Measurements from ENCODE around the gene DNM1.
"Not testable (repeated sequence)": the region's sequence is repeated elsewhere in the genome, so short reads cannot be mapped to it uniquely, and the experiment has no call there.

Gene DNM1

DNA sequence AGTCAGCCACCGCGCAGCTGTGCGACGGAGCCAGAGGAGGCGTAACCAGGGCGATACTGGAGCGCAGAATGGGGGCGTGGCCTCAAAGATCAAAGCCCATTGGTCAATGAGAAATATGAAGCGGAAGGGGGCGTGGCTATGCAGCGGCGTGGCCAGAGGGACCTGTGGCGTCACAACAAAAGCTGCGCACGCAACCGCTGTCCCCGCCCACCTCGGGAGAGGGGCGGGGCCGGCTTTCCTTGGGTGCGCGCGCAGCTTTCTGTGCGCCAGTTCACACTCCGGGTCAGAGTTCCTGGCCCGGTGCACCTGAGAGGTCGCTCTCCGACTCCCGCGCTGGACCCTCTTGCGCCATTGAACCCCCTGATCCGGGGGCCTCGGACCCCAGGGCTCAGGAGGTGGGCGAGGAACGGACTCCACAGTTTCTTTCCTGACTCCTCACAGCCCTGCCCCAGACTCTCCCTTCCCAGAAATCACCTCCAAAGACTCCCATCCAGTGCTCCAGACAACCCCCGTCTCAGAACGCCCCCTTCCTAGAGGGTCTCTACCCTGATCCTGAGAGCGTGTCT is 72.9 kb downstream of the DNM1 start, which contains the start of gene SWI5:
Gene SWI5 (plus strand): TSS at position 269 of the 566 bp plus-strand sequence.
- Histone ChIP-seq H3K9me3 (ENCODE audit: control insufficient read depth in 2 of 2, low read length in 2 of 2) (no peaks in the 10 kb centered on the region), H3K4me3 (ENCODE audit: low read length in 2 of 2) (peak within 1 kb of the TSS; percentile 83 to 94)

DNA sequence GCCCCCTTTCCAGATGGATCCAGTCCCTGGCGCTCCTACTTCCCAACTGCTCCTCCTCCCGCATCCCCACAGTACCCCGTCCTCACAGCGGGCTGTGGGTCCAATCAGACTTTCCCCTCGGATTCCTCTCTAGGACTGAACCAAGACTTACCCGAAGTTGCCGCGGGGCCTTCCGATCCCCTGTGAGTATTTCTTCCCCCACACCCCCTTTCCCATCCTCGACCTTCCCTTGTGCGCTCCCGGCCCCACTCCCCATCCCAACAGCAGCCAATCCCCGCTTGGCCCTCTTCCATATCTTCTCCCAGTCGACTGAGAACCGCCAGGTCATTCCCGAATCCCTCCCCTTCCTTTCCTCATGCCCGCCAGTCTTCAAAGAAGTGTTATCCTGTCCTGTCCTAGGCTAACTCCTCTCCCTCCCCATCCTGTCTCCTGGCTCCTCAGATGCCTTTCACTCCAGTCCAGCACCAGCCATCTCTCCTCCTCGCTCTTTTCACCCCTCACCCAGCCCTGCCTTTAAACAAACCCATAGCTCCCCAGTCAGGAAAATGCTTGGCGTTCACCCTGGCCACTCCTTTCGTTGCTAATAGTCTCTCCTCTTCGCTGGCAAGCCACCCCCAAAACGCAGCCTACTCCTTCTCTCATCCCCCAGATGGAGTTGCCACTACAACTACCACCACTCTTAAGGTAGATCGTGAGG is 73.5 kb downstream of the DNM1 start:
- Histone ChIP-seq H3K4me3 (ENCODE audit: low read length in 2 of 2) (peak overlapping the region; percentile 83 to 94), H3K27ac (ENCODE audit: low read depth in 2 of 2, low read length in 2 of 2) (peak overlapping the region; percentile 77 to 83)

More for the DNA sequence above, 72.9 kb downstream of the DNM1 start, which contains the start of gene SWI5:
- H3K27me3 ChIP-seq (ENCODE audit: control insufficient read depth in 2 of 2, insufficient read depth in 2 of 2, low read length in 2 of 2): no peaks in the 10 kb centered on the region
- H3K27ac ChIP-seq (ENCODE audit: low read depth in 2 of 2, low read length in 2 of 2): peak within 1 kb of the TSS; percentile 77 to 83
- peaks cover 9 to 18% of the 10 kb centered on the region in 2 donors for H3K4me1 ChIP-seq (ENCODE audit: control insufficient read depth in 2 of 2, insufficient read depth in 2 of 2, low read length in 2 of 2)
- H3K9ac ChIP-seq (ENCODE audit: low read depth in 1 of 2, low read length in 2 of 2): peak within 1 kb of the TSS; percentile 92 to 96
- peaks cover 19 to 20% of the 10 kb centered on the region in 2 donors for H3K36me3 ChIP-seq (ENCODE audit: control insufficient read depth in 2 of 2, insufficient read depth in 2 of 2, low read length in 2 of 2)

DNA sequence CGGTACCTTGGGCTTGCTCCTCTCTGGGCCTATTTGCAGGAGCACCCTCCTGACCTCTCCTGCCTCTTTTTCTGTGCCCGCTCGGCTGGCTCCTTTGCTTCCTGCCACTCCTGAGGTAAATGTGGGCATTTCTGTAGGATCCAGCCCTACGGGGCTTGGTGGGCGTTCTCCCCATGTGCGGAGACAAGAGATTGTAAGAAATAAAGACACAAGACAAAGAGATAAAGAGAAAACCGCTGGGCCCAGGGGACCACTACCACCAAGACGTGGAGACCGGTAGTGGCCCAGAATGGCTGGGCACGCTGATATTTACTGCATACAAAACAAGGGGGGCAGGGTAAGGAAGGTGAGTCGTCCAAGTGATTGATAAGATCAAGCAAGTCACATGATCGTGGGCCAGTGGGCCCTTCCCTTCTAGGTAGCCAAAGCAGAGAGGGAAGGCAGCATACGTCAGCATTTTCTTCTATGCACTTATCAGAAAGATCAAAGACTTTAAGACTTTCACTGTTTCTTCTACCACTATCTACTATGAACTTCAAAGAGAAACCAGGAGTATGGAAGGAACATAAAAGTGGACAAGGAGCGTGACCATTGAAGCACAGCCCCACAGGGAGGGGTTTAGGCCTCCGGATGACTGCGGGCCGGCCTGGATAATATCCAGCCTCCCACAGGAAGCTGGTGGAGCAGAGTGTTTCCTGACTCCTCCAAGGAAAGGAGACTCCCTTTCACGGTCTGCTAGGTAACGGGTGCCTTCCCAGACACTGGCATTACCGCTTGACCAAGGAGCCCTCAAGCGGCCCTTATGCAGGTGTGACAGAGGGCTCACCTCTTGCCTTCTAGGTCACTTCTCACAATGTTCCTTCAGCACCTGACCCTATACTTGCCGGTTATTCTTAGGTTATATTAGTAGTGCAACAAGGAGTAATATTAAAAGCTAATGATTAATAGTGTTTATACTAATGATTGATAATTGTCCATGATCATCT is 76.2 kb downstream of the DNM1 start:
- H3K9ac ChIP-seq (ENCODE audit: low read depth in 1 of 2, low read length in 2 of 2); H3K27ac ChIP-seq (ENCODE audit: low read depth in 2 of 2, low read length in 2 of 2); H3K36me3 ChIP-seq (ENCODE audit: control insufficient read depth in 2 of 2, insufficient read depth in 2 of 2, low read length in 2 of 2); H3K4me3 ChIP-seq (ENCODE audit: low read length in 2 of 2); H3K9me3 ChIP-seq (ENCODE audit: control insufficient read depth in 2 of 2, low read length in 2 of 2); H3K27me3 ChIP-seq (ENCODE audit: control insufficient read depth in 2 of 2, insufficient read depth in 2 of 2, low read length in 2 of 2): not testable (repeated sequence)
- H3K4me1 ChIP-seq (ENCODE audit: control insufficient read depth in 2 of 2, insufficient read depth in 2 of 2, low read length in 2 of 2): peaks cover 7 to 14% of the 10 kb centered on the region in 2 donors

More for the DNA sequence above, 73.5 kb downstream of the DNM1 start:
- Histone ChIP-seq H3K36me3 (ENCODE audit: control insufficient read depth in 2 of 2, insufficient read depth in 2 of 2, low read length in 2 of 2) (peaks cover 13 to 14% of the 10 kb centered on the region in 2 donors), H3K9ac (ENCODE audit: low read depth in 1 of 2, low read length in 2 of 2) (peak overlapping the region; percentile 92 to 96), H3K4me1 (ENCODE audit: control insufficient read depth in 2 of 2, insufficient read depth in 2 of 2, low read length in 2 of 2) (peaks cover 9 to 18% of the 10 kb centered on the region in 2 donors), H3K9me3 (ENCODE audit: control insufficient read depth in 2 of 2, low read length in 2 of 2) (no peaks in the 10 kb centered on the region), H3K27me3 (ENCODE audit: control insufficient read depth in 2 of 2, insufficient read depth in 2 of 2, low read length in 2 of 2) (no peaks in the 10 kb centered on the region)

DNA sequence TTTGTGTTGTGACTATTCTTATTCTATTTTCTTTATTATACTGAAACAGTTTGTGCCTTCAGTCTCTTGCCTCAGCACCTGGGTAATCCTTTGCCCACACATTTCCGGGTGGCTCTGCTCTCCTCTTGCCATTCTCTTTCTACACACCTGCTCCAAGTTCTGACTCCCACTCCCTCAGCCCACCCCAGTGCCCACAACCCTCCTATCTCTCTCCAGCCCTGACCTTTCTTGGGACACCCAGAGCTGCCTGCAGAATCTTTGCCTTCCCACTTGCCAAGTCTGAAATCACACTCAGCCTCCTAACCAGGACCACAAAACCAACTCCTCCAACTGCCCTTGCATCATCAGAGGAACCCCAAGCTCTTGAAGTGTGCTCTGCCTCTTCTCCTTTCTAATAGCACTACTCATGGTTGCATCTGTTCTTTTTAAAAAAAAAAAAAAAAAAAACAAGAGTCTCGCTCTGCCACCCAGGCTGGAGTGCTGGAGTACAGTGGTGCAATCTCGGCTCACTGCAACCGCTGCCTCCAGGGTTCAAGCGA is 77.0 kb downstream of the DNM1 start:
- no peak overlapping the region for H3K4me3 ChIP-seq (ENCODE audit: low read length in 2 of 2)
- no peak overlapping the region for H3K9ac ChIP-seq (ENCODE audit: low read depth in 1 of 2, low read length in 2 of 2)
- H3K4me1 ChIP-seq (ENCODE audit: control insufficient read depth in 2 of 2, insufficient read depth in 2 of 2, low read length in 2 of 2): peaks cover 7 to 8% of the 10 kb centered on the region in 2 donors
- no peaks in the 10 kb centered on the region for H3K27me3 ChIP-seq (ENCODE audit: control insufficient read depth in 2 of 2, insufficient read depth in 2 of 2, low read length in 2 of 2)
- peaks cover 0 to 1% of the 10 kb centered on the region in 2 donors for H3K36me3 ChIP-seq (ENCODE audit: control insufficient read depth in 2 of 2, insufficient read depth in 2 of 2, low read length in 2 of 2)
- H3K9me3 ChIP-seq (ENCODE audit: control insufficient read depth in 2 of 2, low read length in 2 of 2): no peaks in the 10 kb centered on the region
- no peak overlapping the region for H3K27ac ChIP-seq (ENCODE audit: low read depth in 2 of 2, low read length in 2 of 2)

DNA sequence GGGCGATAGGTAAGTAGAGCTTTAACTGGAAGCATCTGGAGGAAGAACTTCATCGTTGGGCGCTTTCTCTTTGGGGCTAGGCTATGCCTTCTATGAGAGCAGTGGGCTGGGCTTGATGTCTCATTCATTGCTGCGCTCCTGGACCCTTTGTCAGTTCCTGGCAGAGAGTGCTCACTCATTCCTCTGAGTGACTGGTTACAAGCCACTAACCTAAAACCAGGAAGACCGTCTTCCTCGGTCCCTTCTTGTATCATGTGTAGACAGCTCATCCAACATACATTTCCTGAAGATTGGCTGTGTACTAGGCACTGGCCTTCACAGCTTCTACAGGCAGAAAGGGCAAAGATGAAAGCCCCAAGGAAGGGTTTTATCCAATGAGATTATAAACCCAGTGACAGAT is 79.3 kb downstream of the DNM1 start:
- Histone ChIP-seq H3K4me1 (ENCODE audit: control insufficient read depth in 2 of 2, insufficient read depth in 2 of 2, low read length in 2 of 2) (no peaks in the 10 kb centered on the region), H3K36me3 (ENCODE audit: control insufficient read depth in 2 of 2, insufficient read depth in 2 of 2, low read length in 2 of 2) (peaks cover 0 to 10% of the 10 kb centered on the region in 2 donors), H3K27ac (ENCODE audit: low read depth in 2 of 2, low read length in 2 of 2) (no peak overlapping the region), H3K27me3 (ENCODE audit: control insufficient read depth in 2 of 2, insufficient read depth in 2 of 2, low read length in 2 of 2) (no peaks in the 10 kb centered on the region), H3K9ac (ENCODE audit: low read depth in 1 of 2, low read length in 2 of 2) (no peak overlapping the region), H3K9me3 (ENCODE audit: control insufficient read depth in 2 of 2, low read length in 2 of 2) (no peaks in the 10 kb centered on the region), H3K4me3 (ENCODE audit: low read length in 2 of 2) (no peak overlapping the region)

DNA sequence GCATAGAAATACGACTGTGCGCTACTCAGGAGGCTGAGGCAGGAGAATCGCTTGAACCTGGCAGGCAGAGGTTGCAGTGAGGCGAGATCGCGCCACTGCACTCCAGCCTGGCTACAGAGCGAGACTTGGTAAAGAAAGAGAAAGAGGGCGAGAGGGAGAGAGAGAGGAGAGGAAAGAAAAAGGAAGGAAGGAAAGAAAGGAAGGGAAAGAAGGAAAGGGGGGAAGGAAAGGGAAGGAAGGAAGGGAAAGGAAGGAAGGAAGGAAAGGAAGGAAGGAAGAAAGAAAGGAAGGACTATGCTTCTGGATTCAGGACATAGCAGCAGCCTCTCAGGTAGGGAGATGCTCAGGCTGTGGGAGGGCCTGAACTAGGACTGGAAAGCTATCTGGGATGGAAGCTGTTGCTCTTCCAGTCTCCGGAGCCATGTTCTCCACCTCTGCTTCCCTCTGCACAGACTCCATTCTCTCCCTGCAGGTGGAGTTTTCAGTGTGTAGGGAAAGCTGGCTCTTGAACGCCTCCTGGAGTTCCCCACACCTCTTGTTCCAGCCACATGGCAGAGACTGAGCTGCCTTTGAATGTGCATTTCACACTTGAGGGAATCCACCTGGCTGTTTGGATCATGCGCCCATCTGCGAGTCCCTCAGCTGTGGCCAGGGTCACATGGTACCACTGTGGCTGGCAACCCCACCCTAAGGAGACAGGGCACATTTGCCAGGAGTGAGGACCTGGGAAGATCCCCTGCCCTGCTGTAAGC is 82.0 kb downstream of the DNM1 start:
- Histone ChIP-seq H3K9me3 (ENCODE audit: control insufficient read depth in 2 of 2, low read length in 2 of 2) (no peaks in the 10 kb centered on the region), H3K4me3 (ENCODE audit: low read length in 2 of 2) (no peak overlapping the region), H3K4me1 (ENCODE audit: control insufficient read depth in 2 of 2, insufficient read depth in 2 of 2, low read length in 2 of 2) (no peaks in the 10 kb centered on the region), H3K36me3 (ENCODE audit: control insufficient read depth in 2 of 2, insufficient read depth in 2 of 2, low read length in 2 of 2) (peaks cover 0 to 10% of the 10 kb centered on the region in 2 donors), H3K27me3 (ENCODE audit: control insufficient read depth in 2 of 2, insufficient read depth in 2 of 2, low read length in 2 of 2) (no peaks in the 10 kb centered on the region), H3K27ac (ENCODE audit: low read depth in 2 of 2, low read length in 2 of 2) (no peak overlapping the region), H3K9ac (ENCODE audit: low read depth in 1 of 2, low read length in 2 of 2) (no peak overlapping the region)

DNA sequence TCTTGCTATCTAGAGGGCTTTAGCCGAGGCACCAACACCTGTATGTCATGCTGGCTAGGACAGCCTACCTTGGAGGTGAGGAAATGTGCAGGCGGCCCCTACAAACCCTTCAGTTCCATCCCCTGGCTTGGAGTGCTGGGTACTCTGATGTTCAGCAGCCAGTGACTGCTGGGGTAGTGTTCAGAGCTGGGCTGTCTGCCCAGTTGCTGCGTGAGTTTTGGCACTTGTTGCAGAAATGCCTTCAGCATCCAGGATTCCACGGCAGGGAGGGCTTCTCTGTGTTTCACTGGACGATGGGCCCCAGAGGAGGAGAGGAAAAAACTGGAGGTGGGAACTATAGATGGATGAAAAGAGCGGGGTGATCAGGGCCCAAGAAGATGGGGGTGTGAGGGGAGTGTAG is 83.3 kb downstream of the DNM1 start:
- Histone ChIP-seq H3K4me3 (ENCODE audit: low read length in 2 of 2) (no peak overlapping the region), H3K9ac (ENCODE audit: low read depth in 1 of 2, low read length in 2 of 2) (no peak overlapping the region), H3K36me3 (ENCODE audit: control insufficient read depth in 2 of 2, insufficient read depth in 2 of 2, low read length in 2 of 2) (peaks cover 0 to 10% of the 10 kb centered on the region in 2 donors), H3K9me3 (ENCODE audit: control insufficient read depth in 2 of 2, low read length in 2 of 2) (no peaks in the 10 kb centered on the region), H3K4me1 (ENCODE audit: control insufficient read depth in 2 of 2, insufficient read depth in 2 of 2, low read length in 2 of 2) (no peaks in the 10 kb centered on the region), H3K27me3 (ENCODE audit: control insufficient read depth in 2 of 2, insufficient read depth in 2 of 2, low read length in 2 of 2) (no peaks in the 10 kb centered on the region), H3K27ac (ENCODE audit: low read depth in 2 of 2, low read length in 2 of 2) (no peak overlapping the region)

DNA sequence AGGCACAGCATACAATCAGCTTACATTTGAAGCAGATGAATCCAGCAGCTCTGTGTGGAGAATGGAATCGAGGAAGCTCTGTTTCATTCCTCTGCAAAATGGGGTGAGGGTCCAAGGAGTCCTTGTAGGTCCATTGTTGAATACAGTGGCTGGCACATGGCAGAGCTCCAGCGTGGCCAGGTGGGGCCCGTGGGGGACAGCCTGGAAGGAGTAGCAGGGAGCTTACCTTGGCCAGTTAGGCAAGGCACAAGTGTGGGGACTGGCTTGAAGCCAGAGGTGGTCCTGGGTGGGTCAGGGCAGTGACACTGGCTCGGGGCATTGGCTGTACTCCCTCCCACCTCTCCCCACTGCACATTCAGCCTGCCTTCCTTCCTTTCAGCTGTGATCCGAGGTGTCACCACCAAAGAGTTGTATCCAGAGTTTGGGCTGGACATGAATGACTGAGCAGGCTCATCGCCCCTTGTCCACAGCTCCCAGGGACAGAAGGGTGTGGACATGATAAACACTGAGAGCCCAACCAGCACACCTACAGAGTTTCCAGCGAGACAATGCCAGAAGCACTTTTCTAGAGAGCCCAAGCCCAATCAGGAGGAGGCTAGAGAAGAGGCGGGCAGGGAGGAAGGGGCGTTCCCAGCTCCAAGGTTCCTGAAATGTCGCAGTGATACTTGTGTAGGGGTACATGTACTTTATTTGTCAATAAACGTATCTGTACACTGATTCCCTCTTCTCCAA is 85.3 kb downstream of the DNM1 start:
- H3K36me3 ChIP-seq (ENCODE audit: control insufficient read depth in 2 of 2, insufficient read depth in 2 of 2, low read length in 2 of 2): peaks cover 0 to 10% of the 10 kb centered on the region in 2 donors
- H3K4me1 ChIP-seq (ENCODE audit: control insufficient read depth in 2 of 2, insufficient read depth in 2 of 2, low read length in 2 of 2): no peaks in the 10 kb centered on the region
- no peak overlapping the region for H3K27ac ChIP-seq (ENCODE audit: low read depth in 2 of 2, low read length in 2 of 2)
- H3K9ac ChIP-seq (ENCODE audit: low read depth in 1 of 2, low read length in 2 of 2): no peak overlapping the region
- H3K4me3 ChIP-seq (ENCODE audit: low read length in 2 of 2): no peak overlapping the region
- no peaks in the 10 kb centered on the region for H3K27me3 ChIP-seq (ENCODE audit: control insufficient read depth in 2 of 2, insufficient read depth in 2 of 2, low read length in 2 of 2)
- H3K9me3 ChIP-seq (ENCODE audit: control insufficient read depth in 2 of 2, low read length in 2 of 2): no peaks in the 10 kb centered on the region

DNA sequence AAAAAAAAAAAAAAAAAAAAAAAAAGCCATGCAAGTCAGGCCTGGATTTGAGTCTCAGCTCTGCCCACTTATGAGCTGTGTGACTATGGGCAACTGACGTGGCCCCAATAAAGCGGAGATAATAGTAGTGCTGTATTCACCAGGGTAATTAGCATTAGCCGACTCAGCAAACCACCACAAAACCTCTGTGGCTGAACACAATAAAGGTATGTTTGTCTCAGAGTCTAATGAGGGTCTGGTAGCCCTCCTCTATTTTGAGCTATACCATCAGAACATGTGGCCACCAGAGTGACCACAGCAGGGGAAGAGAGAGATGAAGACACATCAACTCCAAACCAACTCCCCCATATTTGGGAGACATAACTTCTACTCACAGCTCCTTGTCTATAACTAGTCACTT is 88.8 kb downstream of the DNM1 start:
- Histone ChIP-seq H3K9ac (ENCODE audit: low read depth in 1 of 2, low read length in 2 of 2) (no peak overlapping the region), H3K27ac (ENCODE audit: low read depth in 2 of 2, low read length in 2 of 2) (no peak overlapping the region), H3K4me1 (ENCODE audit: control insufficient read depth in 2 of 2, insufficient read depth in 2 of 2, low read length in 2 of 2) (peaks cover 13 to 14% of the 10 kb centered on the region in 2 donors), H3K9me3 (ENCODE audit: control insufficient read depth in 2 of 2, low read length in 2 of 2) (no peaks in the 10 kb centered on the region), H3K4me3 (ENCODE audit: low read length in 2 of 2) (no peak overlapping the region), H3K27me3 (ENCODE audit: control insufficient read depth in 2 of 2, insufficient read depth in 2 of 2, low read length in 2 of 2) (no peaks in the 10 kb centered on the region), H3K36me3 (ENCODE audit: control insufficient read depth in 2 of 2, insufficient read depth in 2 of 2, low read length in 2 of 2) (no peaks in the 10 kb centered on the region)
